Activated T-cell treated with anti-CD3 and anti-CD28 coated beads, Interleukin-2, amount 50 U/mL, for 72 hours (primary cell): ENCODE measurements around the gene TMEM87B. TPM values are rescaled to one million over a fixed set of nuclear protein-coding genes. Genes with fewer than 3 reads are reported as not detected.
"Not testable (repeated sequence)": the region's sequence is repeated elsewhere in the genome, so short reads cannot be mapped to it uniquely, and the experiment has no call there.

ENCODE experiments used
- ATAC-seq, 2 donors: fragments of 150-1000 bp; cut with Tn5 transposase; replicated peaks in 1 of 2; 2 replicates each; pipeline ENCODE4 v1.10.0; 2021; ENCODE audit warnings: moderate library complexity in 2 of 2, mild to moderate bottlenecking in 1 of 2
- DNase-seq, 2 donors: peaks; one replicate each; pipeline ENCODE4 v3.0.0; 2021 to 2022; ENCODE audit warnings: mixed read lengths in 1 of 2
- H3K27ac Mint-ChIP-seq: one replicate; pipeline ENCODE4 v1.8.0; 2022; ENCODE audit warnings: mild to moderate bottlenecking, moderate library complexity, mixed read lengths
- H3K27me3 Mint-ChIP-seq: one replicate; pipeline ENCODE4 v1.8.0; 2022; ENCODE audit warnings: low read depth, mixed read lengths
- H3K36me3 Mint-ChIP-seq, 2 donors: one replicate each; pipeline ENCODE4 v1.8.0; 2022; ENCODE audit warnings: mixed read lengths in 2 of 2, mild to moderate bottlenecking in 1 of 2; ENCODE audit not compliant: insufficient read depth in 2 of 2
- H3K4me1 Mint-ChIP-seq: one replicate; pipeline ENCODE4 v1.8.0; 2022; ENCODE audit warnings: low read depth, mixed read lengths
- H3K4me3 Mint-ChIP-seq, 2 donors: one replicate each; pipeline ENCODE4 v1.8.0; 2022; ENCODE audit warnings: mild to moderate bottlenecking in 2 of 2, mixed read lengths in 2 of 2, moderate library complexity in 2 of 2
- H3K9me3 Mint-ChIP-seq, 2 donors: one replicate each; pipeline ENCODE4 v1.8.0; 2022; ENCODE audit warnings: mixed read lengths in 2 of 2
- total RNA-seq, 2 donors: library from RNA; stranded (reverse); gene quantifications; one replicate each; pipeline ENCODE4 v1.2.3, GENCODE V29; 2022

Gene TMEM87B
- total RNA-seq, 2 donors from 2014 or later = 31.2 to 36.4 TPM

GRCh38 chr2:112040066-112040465 lies 15.0 kb upstream of the TMEM87B start:
- not testable (repeated sequence) for H3K4me1 Mint-ChIP-seq, ATAC-seq, H3K27ac Mint-ChIP-seq, H3K27me3 Mint-ChIP-seq, H3K9me3 Mint-ChIP-seq, H3K4me3 Mint-ChIP-seq, H3K36me3 Mint-ChIP-seq, DNase-seq

GRCh38 chr2:112041460-112041859 lies 13.6 kb upstream of the TMEM87B start:
- not testable (repeated sequence) for H3K36me3 Mint-ChIP-seq, H3K27me3 Mint-ChIP-seq, H3K9me3 Mint-ChIP-seq, H3K4me3 Mint-ChIP-seq, H3K4me1 Mint-ChIP-seq, H3K27ac Mint-ChIP-seq, ATAC-seq, DNase-seq

DNA sequence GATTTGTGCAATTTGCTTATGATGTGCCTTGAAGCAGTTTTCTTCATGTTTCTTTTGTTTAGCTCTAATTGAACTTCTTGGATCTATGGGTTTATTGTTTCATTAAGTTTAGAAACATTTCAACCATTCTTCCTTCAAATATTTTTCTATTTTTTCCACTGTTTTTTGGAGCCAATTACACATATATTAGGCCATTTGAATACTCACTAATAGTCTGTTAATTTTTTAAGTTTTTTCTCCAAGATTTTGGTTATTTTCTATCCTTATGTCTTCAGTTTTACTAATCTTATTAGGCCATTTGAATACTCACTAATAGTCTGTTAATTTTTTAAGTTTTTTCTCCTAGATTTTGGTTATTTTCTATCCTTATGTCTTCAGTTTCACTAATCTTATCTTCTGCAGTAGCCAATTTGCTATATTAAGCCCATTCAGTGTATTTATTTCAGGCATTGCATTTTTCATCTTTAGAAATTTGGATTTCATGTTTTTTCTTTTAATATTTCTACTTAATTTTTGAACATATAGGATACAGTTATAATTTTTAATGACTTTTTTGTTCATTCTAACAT lies 9.5 kb upstream of the TMEM87B start:
- ATAC-seq = no peak
- H3K36me3 Mint-ChIP-seq = peaks cover 3 to 4% of the 10 kb centered on the region in 2 donors
- H3K4me1 Mint-ChIP-seq = peaks cover 12% of the 10 kb centered on the region
- peaks cover 0 to 1% of the 10 kb centered on the region in 2 donors for H3K9me3 Mint-ChIP-seq
- DNase-seq = no peak
- no peak overlapping the region for H3K27ac Mint-ChIP-seq
- peaks cover 8% of the 10 kb centered on the region for H3K27me3 Mint-ChIP-seq
- H3K4me3 Mint-ChIP-seq = no peak overlapping the region

GRCh38 chr2:112046231-112046630 lies 8.8 kb upstream of the TMEM87B start:
- Mint-ChIP-seq H3K4me1 (peaks cover 12% of the 10 kb centered on the region), H3K4me3 (no peak overlapping the region), H3K27me3 (peaks cover 8% of the 10 kb centered on the region), H3K27ac (no peak overlapping the region), H3K9me3 (peaks cover 0 to 1% of the 10 kb centered on the region in 2 donors), H3K36me3 (peaks cover 3 to 4% of the 10 kb centered on the region in 2 donors)
- no peak for DNase-seq
- no peak for ATAC-seq

- Mint-ChIP-seq H3K4me1 (peaks cover 12% of the 10 kb centered on the region), H3K9me3 (peaks cover 0 to 1% of the 10 kb centered on the region in 2 donors), H3K36me3 (peaks cover 3 to 4% of the 10 kb centered on the region in 2 donors), H3K27ac (no peak overlapping the region), H3K27me3 (peaks cover 8% of the 10 kb centered on the region), H3K4me3 (no peak overlapping the region)
- ATAC-seq (no peak), DNase-seq (no peak)
Measured at GRCh38 chr2:112047537-112048235, 7.4 kb upstream of the TMEM87B start.

DNA sequence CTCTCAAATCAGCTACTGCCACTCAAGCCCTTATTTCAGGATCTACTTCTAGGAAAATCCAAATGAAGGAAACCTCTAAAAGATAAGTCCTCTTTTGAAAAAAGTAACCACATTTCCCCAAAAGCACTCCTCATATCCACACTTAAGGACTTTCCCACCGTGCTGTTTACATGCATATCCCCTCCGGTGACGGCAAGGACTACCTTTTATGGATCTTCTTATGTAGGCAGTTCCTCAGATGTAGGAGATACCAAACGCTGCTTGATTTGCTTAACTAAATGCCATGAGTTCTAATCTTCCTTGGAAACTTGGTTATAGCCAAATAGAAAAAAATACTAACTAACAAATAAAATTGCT lies 6.9 kb upstream of the TMEM87B start:
- DNase-seq (no peak), ATAC-seq (no peak)
- Mint-ChIP-seq H3K36me3 (peaks cover 3 to 4% of the 10 kb centered on the region in 2 donors), H3K27me3 (peaks cover 8% of the 10 kb centered on the region), H3K4me1 (peaks cover 13% of the 10 kb centered on the region), H3K4me3 (no peak overlapping the region), H3K27ac (no peak overlapping the region), H3K9me3 (peaks cover 0 to 1% of the 10 kb centered on the region in 2 donors)

- peaks cover 8% of the 10 kb centered on the region for H3K27me3 Mint-ChIP-seq
- H3K36me3 Mint-ChIP-seq = peaks cover 3 to 4% of the 10 kb centered on the region in 2 donors
- ATAC-seq = peak; percentile 69 to 73
Measured at GRCh38 chr2:112048887-112049286, 6.2 kb upstream of the TMEM87B start.

GRCh38 chr2:112050316-112050715 lies 4.8 kb upstream of the TMEM87B start:
- Mint-ChIP-seq H3K36me3 (peaks cover 3 to 4% of the 10 kb centered on the region in 2 donors), H3K27ac (no peak overlapping the region), H3K27me3 (peaks cover 8% of the 10 kb centered on the region), H3K4me1 (peaks cover 20% of the 10 kb centered on the region), H3K9me3 (no peaks in the 10 kb centered on the region), H3K4me3 (no peak overlapping the region)
- DNase-seq (no peak), ATAC-seq (no peak)

More at GRCh38 chr2:112048887-112049286, 6.2 kb upstream of the TMEM87B start:
- H3K4me1 Mint-ChIP-seq = peaks cover 19% of the 10 kb centered on the region
- no peak overlapping the region for H3K4me3 Mint-ChIP-seq
- no peak overlapping the region for H3K27ac Mint-ChIP-seq
- peak in 1 of 2 donors; percentile 40 for DNase-seq
- H3K9me3 Mint-ChIP-seq = peaks cover 0 to 1% of the 10 kb centered on the region in 2 donors

DNA sequence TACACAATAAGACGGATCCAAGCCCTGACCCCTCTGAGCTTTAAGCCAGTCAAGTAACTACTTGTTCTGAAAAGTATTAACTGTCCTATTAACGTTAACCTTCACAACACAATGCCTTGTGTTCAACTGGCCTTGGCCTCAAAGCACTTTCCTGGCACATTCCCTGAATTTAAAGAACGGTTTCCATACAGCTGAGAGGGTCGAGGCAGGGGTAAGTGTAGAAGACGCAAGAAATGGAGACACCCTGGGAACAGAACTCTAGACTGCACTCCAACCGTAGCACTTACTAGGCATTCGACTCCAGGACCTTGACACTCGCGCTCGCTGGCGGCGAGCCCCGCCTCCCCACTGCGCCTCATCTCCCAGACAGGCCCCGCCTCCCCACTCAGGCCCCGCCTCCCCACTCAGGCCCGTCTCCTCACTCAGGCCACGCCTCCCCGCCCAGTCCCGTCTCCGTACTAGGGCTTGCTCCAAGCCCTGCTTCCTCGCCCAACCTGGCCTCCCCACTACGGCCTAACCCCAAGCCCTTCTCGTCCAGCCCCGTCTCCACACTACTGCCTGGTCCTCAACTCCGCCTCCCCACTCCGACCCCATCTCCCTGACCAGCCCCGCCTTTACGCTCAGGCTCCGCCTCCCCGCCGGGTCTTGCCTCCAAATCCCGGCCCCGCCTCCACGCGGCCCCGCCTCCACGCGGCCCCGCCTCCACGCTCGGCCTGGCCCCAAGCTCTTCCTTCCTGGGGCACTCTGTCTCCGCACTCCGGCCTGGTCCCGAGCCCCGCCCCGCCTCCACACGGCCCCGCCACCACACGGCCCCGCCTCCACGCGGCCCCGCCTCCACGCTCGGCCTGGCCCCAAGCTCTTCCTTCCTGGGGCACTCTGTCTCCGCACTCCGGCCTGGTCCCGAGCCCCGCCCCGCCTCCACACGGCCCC lies 887 bp upstream of the TMEM87B start:
- DNase-seq (peak; percentile 99), ATAC-seq (peak; percentile 73 to 77)
- Mint-ChIP-seq H3K27me3 (no peaks in the 10 kb centered on the region), H3K9me3 (no peaks in the 10 kb centered on the region), H3K36me3 (peaks cover 4 to 6% of the 10 kb centered on the region in 2 donors), H3K4me3 (peak overlapping the region; percentile 90 to 97), H3K4me1 (peaks cover 50% of the 10 kb centered on the region), H3K27ac (peak overlapping the region; percentile 93)

DNA sequence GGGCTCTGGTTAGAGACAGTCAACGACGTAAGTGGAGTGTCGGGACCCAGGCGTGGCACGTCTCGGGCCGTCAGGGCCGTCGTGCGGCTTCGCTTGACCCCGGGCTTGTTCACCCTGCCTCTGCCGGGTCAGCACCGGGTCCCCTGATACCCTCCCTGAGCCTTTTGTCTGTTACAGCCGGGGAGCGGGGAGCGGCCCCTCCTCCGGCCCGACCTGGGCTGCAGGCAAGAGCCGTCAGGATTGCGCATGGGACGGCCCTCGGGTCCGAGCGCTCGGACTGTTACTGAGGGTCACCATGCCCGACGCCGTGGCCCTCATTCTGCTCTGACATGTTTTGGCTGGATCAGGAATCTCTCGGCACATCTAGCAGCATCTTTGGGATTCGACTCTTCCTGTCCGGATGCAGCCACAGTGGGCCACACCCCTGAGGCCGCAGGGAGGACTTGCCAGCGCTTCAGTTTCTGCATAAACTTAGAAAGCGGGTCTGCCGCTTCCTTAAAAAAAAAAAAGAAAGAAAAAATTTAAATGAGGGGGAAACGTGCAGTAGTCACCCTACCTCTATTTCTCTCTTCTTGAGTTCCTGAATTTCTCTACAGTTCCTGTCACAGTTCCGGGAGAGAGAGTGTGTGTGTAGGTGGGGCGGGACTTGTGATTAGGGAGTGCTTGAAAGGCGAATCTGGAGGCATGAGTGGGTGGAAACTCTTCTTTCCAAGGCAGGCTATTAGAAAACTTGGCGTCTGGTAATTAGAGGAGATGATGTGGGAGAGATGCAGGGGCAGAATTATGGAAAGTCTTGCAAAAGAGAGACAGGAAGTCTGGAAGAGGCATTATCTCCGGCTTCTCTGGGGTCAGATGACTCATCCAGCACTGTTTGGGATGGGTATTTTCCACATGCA lies 909 bp downstream of the TMEM87B start:
- Mint-ChIP-seq H3K4me3 (peak overlapping the region; percentile 91 to 98), H3K27me3 (no peaks in the 10 kb centered on the region), H3K4me1 (peaks cover 43% of the 10 kb centered on the region), H3K36me3 (peaks cover 4 to 6% of the 10 kb centered on the region in 2 donors), H3K27ac (peak overlapping the region; percentile 54), H3K9me3 (no peaks in the 10 kb centered on the region)
- DNase-seq = peak; percentile 29 to 37
- no peak for ATAC-seq

DNA sequence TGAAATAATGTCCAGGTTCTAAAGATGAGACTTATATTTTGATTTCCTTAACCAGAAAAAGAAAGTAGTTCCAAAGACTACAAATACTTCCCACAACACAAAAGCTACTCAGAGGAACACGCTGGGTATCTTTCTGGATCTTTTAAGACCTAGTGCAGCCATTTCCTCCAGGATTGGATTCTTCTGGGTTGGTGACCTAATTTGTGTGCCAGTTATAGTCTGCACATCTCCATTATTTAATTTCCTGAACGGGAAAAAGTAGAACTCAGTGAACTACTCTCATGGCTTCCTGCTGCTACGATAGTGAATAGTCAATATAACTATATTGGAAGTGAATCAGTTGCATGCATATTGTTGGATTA lies 1.5 kb downstream of the TMEM87B start:
- Mint-ChIP-seq H3K27me3 (no peaks in the 10 kb centered on the region), H3K4me3 (peak overlapping the region; percentile 91 to 98), H3K9me3 (no peaks in the 10 kb centered on the region), H3K27ac (peak overlapping the region; percentile 54), H3K36me3 (peaks cover 6 to 9% of the 10 kb centered on the region in 2 donors), H3K4me1 (peaks cover 49% of the 10 kb centered on the region)
- ATAC-seq (no peak), DNase-seq (no peak)

- Mint-ChIP-seq H3K4me1 (peaks cover 62% of the 10 kb centered on the region), H3K27ac (no peak overlapping the region)
Measured at GRCh38 chr2:112059671-112060070, 4.6 kb downstream of the TMEM87B start.

More at GRCh38 chr2:112059671-112060070, 4.6 kb downstream of the TMEM87B start:
- H3K27me3 Mint-ChIP-seq = no peaks in the 10 kb centered on the region
- H3K36me3 Mint-ChIP-seq = peaks cover 15 to 37% of the 10 kb centered on the region in 2 donors
- no peak for DNase-seq
- no peak for ATAC-seq
- no peak overlapping the region for H3K4me3 Mint-ChIP-seq
- peaks cover 2 to 8% of the 10 kb centered on the region in 2 donors for H3K9me3 Mint-ChIP-seq
